GM21825 (cell line): ENCODE data around the gene SGTA.
"Not testable (repeated sequence)": the region's sequence is repeated elsewhere in the genome, so short reads cannot be mapped to it uniquely, and the experiment has no call there.

Experiments
- ATAC-seq: cut with Tn5 transposase; IDR thresholded peaks from one replicate; pipeline ENCODE4 v1.9.1; 2021; ENCODE audit warnings: mild to moderate bottlenecking, moderate library complexity; ENCODE audit not compliant: unreplicated experiment

The SGTA gene

DNA sequence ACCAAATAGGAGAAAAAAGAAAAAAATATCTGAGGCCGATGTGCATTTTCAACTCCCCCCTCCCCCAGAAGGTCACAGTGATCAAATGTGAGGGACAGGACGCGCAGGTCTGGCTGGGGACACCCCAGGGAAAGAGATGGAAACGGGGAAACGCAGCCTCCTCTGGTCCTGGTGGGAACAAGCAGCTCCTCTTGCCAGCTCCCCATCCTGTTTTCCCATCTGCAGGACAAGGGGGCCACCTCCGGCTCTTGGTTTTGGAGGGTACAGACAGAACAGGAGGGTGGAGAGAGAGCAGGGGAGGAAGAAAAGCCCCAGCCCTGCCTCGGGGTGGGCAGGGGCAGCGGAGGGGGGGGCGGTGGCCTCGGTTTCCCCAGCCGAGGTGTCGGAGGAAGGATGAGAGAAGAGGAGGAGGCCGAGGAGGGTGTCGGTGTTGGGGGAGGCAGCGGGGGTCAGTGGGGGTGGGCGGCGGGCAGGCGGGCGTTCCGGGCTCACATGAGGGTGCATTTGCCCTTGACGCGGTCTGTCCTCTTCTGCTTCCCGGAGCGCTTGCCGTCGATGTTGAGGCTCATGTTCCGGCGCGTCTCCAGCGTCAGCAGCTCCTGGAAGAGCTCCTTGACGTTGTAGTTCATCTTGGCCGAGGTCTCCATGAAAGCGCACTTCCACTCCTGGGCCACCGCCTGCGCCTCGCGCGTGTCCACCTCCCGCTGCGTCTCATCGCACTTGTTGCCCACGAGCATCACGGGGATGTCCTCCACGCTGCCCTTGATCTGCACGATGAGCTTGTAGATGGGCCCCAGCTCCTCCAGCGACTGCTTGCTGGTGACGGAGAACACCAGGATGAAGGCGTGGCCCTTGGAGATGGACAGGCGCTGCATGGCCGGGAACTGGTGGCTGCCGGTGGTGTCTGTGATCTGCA, 66.1 kb downstream of the SGTA start:
- no peak for ATAC-seq

DNA sequence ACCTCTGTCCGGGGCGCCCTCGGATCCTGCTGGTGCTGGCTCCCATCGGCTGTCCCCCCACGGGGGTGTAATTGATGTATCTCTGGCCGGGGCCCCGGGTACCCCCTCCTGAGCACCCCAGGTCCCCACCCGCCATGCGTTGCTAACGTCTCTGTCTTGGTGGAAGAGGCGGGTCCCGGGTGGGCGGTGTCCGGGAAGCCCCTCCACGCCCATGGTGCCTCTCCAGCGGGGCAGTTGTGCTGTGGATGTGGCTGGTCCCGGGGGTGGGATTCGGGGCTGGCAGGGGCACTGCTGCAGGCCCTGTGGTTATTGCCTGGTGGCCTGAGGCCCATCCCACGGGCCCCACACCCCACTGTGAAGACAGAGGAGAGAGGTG, 66.8 kb downstream of the SGTA start:
- no peak for ATAC-seq

DNA sequence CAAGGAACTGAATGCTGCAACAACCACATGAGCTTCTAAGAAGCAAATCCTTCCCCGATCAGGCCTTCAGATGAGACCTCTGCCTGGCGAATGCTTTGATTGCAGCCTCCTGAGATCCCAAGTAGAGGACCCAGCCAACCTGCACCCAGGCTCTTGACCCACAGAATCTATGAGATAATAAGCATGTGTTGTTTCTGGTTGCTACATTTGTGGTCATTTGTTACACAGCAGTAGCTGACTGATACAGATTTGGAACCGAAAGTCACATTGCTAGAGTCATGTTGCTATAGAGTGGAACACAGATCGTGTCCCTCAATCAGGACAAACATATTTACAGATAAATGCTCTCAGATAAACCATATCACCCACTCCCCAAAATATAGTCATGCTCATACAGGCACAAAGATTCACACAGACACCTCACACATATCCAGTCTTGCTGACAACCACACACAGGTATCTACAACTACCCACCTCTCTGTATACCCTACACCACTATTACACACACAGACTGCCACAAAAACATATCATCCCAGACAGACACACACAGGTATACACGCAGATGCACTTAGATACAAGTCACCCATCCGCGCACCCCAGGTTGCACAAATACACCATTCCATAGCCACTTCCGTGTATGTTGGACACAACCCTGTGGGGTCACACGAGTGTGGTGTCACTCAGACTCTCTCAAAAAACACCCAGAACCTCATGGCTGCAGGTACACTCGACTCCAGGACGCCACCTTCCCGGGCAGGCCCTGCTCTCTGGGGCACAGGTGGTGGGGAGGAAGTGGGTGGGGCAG, 67.4 kb downstream of the SGTA start:
- ATAC-seq: no peak

DNA sequence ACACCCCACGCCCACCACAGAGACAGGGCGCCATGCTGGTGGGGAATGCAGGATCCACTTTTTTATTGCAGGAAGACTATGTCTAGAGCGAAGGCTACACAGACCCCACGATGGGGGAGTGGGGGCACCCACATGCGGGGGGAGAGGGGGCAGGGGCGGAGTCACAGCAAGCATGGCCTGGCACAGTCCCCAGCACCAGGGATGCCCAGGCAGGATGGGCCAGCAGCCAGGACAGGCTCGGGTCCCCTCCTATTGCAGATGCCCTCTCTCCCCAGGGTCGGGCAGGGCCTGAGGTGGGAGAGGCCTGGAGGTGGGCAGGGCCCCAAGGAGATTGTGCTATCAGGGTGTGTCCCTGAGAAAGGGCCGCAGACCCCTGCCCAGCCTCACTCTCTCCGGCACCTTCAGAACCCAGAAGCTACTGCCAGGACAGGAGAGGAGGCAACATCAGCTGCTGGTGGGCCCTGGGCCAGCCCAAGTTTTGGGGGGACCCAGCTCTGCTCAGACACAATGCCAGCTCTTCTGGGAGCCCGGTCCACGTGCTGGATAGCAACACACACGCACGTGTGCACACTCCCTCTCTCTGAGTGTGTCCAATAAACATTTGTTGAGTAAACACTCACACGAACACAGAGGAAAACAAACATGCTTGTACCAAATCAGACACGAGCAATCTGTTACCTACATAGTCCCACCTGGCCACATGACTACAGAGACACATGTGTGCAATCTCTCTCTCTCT, 68.4 kb downstream of the SGTA start:
- no peak for ATAC-seq

DNA sequence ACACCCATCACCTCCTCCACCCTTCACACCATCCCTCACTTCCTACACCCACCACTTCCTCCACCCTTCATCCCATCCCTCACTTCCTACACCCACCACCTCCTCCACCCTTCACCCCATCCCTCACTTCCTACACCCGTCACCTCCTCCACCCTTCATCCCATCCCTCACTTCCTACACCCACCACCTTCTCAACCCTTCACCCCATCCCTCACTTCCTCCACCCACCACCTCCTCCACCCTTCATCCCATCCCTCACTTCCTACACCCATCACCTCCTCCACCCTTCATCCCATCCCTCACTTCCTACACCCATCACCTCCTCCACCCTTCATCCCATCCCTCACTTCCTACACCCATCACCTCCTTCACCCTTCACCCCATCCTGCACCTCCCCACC, 69.0 kb downstream of the SGTA start:
- ATAC-seq: not testable (repeated sequence)

DNA sequence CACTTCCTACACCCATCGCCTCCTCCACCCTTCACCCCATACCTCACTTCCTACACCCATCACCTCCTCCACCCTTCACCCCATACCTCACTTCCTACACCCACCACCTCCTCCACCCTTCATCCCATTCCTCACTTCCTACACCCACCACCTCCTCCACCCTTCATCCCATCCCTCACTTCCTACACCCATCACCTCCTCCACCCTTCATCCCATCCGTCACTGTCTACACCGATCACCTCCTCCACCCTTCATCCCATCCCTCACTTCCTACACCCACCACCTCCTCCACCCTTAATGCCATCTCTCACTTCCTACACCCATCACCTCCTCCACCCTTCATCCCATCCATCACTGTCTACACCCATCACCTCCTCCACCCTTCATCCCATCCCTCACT, 69.9 kb downstream of the SGTA start:
- not testable (repeated sequence) for ATAC-seq

DNA sequence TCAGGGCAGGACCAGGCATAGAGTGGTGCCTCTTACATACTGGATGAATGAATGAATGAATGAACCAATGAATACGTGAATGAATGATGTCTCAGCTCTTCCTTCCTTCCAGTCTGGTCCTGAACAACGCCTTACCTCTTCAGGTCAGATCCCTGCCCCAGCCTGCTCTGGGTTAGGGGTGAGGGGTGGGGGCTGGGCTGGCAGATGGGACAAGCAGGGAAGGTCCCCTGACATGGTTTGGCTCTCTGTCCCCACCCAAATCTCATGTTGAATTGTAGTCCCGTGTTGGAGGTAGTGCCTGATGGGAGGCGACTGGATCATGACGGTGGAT, 71.2 kb downstream of the SGTA start:
- ATAC-seq: no peak

DNA sequence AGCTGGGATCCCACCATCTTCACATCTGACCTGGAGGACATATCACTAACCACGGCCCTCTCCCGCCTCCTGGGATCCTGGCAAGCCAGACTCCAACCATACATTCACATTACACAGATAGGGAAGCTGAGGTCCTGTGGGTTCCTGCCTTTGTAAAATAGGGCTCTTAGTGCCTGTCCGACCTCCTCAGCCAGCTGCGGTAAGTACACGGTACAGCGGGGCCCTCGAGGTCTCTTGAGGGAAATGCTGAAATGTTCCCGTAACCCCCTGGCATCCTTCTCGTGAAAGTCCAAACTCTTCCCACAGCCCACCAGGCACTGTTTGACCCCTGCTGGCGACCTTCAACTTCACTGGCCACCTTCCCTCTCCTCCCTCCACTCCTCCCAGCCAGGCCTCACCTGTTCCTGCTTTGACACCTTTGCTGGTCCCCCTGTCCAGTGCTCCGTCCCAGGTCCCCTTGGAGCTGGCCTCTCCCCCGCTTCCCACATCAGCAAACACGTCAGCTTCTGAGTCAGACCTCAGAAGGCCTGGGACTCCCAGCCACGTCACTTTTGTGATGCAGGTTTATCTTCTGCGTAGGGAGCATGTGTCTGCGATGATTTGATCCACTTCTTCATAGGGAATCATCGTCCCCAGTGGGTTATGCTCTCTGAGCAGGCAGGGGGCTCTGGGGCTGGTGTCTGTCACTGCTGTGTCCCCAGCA, 71.8 kb downstream of the SGTA start:
- no peak for ATAC-seq

DNA sequence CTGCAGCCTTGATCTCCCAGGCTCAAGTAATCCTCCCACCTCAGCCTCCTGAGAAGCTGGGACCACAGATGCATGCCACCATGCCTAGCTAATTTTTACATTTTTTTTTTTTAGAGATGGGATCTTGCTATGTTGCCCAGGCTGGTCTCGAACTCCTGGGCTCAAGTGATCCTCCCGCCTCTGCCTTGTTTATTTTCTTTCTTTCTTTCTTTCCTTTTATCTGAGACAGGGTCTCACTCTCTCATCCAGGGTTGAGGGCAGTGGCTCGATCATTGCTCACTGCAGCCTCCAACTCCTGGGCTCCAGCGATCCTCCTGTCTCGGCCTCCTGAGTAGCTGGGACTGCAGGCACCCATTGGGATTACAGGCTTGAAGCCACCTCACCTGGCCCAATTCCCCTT, 76.8 kb downstream of the SGTA start:
- ATAC-seq: no peak
